Activated T-helper 17 cell treated with anti-CD3 and anti-CD28 coated beads, Interleukin-2, amount 50 U/mL, for 72 hours (primary cell): ENCODE results near the gene AAR2. TPM values are rescaled to one million over a fixed set of nuclear protein-coding genes. Genes with fewer than 3 reads are reported as not detected.

Experiments
- ATAC-seq: fragments of 150-1000 bp; cut with Tn5 transposase; replicated peaks from 2 replicates; pipeline ENCODE4 v1.10.0; 2021; ENCODE audit warnings: mild to moderate bottlenecking, moderate library complexity
- H3K27ac Mint-ChIP-seq: one replicate; pipeline ENCODE4 v1.8.0; 2022; ENCODE audit warnings: mixed read lengths
- H3K27me3 Mint-ChIP-seq: one replicate; pipeline ENCODE4 v1.8.0; 2022; ENCODE audit warnings: mixed read lengths
- H3K36me3 Mint-ChIP-seq: one replicate; pipeline ENCODE4 v1.8.0; 2022; ENCODE audit warnings: low read depth, mild to moderate bottlenecking, mixed read lengths
- H3K4me1 Mint-ChIP-seq: one replicate; pipeline ENCODE4 v1.8.0; 2022; ENCODE audit warnings: mixed read lengths
- H3K4me3 Mint-ChIP-seq: one replicate; pipeline ENCODE4 v1.8.0; 2022; ENCODE audit warnings: mild to moderate bottlenecking, mixed read lengths
- H3K9me3 Mint-ChIP-seq: one replicate; pipeline ENCODE4 v1.8.0; 2022; ENCODE audit warnings: mixed read lengths
- total RNA-seq, 2 donors: library from RNA; stranded (reverse); gene quantifications; one replicate each; pipeline ENCODE4 v1.2.3, GENCODE V29; 2022

Gene AAR2
- total RNA-seq, 2 donors from 2014 or later = 15.3 to 20.6 TPM

DNA sequence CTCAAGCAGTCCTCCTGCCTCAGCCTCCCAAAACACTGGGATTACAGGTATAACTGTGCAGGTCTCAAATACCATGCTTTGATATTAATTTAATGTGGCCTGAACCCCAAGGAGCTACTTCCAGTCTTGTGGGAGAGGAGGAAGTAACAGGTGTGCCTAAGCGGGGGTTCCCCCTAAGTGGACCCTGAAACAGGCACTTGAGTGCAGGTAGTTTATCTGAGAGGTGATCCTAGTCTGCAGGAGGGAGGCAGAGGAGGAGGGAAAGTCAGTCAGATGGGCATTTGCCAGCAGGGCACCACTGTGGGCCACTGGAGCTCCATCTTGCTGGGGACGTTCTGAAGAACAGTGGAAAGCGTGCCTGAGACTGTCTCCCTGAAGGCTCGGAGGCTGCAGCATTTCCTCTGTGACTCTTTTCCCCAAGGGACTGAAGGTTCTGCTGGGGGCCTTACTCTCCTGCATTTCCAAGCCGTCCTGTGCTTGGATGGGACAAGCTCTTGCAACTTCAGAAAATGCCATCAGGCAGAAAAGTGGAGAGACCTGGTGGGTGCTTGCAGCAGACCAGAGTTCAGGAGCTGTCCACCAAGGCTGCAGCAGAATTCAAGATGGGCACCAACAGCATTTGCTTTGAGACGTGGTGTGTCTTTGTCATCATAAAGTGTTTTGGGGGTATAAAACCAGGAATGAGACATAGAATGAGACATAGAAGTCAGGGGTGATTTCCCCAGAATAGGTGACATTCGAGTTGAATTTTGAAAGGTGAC is 65.3 kb downstream of the AAR2 start:
- H3K27me3 Mint-ChIP-seq = peaks cover 62% of the 10 kb centered on the region
- peaks cover 5% of the 10 kb centered on the region for H3K36me3 Mint-ChIP-seq
- no peak for ATAC-seq
- no peaks in the 10 kb centered on the region for H3K4me1 Mint-ChIP-seq
- H3K27ac Mint-ChIP-seq = no peak overlapping the region
- no peaks in the 10 kb centered on the region for H3K9me3 Mint-ChIP-seq
- H3K4me3 Mint-ChIP-seq = no peak overlapping the region

DNA sequence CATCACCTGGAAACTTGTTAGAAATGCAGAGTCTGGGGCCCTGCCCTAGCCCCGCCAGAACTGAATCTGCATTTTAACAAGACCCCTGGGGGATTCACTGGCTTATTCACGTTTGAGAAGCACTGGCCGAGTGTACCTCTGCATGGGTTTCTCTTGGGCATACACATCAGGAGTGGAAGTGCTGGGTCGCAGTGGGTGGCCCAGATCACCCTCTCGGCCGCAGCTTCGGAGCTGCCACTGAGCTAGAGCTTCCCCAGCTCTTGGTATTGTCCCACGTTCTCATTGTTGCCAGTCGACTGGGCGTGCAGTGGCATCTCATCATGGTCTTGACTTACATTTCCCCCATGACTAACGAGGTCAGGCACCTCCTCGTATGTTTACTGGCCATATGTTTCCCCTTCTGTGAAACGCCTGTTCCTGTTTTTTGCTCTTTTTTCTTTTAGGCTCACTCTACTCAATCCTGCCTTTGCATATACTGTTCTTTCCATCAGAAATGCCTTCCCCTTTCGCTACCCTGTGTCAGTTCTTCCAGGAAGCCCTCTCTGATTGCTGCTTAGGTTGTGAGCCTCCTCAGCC is 66.8 kb downstream of the AAR2 start:
- H3K4me1 Mint-ChIP-seq = no peaks in the 10 kb centered on the region
- H3K27ac Mint-ChIP-seq = no peak overlapping the region
- H3K4me3 Mint-ChIP-seq = no peak overlapping the region

GRCh38 chr20:36303831-36304230 is 67.6 kb downstream of the AAR2 start:
- ATAC-seq = no peak

More for the DNA sequence above, 66.8 kb downstream of the AAR2 start:
- Mint-ChIP-seq H3K27me3 (peaks cover 55% of the 10 kb centered on the region), H3K36me3 (peaks cover 5% of the 10 kb centered on the region), H3K9me3 (no peaks in the 10 kb centered on the region)
- no peak for ATAC-seq

GRCh38 chr20:36304786-36305495 is 68.7 kb downstream of the AAR2 start:
- ATAC-seq = no peak
- Mint-ChIP-seq H3K4me3 (peak overlapping the region; percentile 33), H3K27me3 (peaks cover 58% of the 10 kb centered on the region), H3K27ac (no peak overlapping the region), H3K9me3 (no peaks in the 10 kb centered on the region), H3K4me1 (no peaks in the 10 kb centered on the region), H3K36me3 (peaks cover 5% of the 10 kb centered on the region)

More at GRCh38 chr20:36303831-36304230, 67.6 kb downstream of the AAR2 start:
- no peaks in the 10 kb centered on the region for H3K4me1 Mint-ChIP-seq
- peaks cover 5% of the 10 kb centered on the region for H3K36me3 Mint-ChIP-seq
- H3K27me3 Mint-ChIP-seq = peaks cover 55% of the 10 kb centered on the region
- no peak overlapping the region for H3K27ac Mint-ChIP-seq
- H3K4me3 Mint-ChIP-seq = no peak overlapping the region
- H3K9me3 Mint-ChIP-seq = no peaks in the 10 kb centered on the region

GRCh38 chr20:36305602-36306551 is 69.6 kb downstream of the AAR2 start, which contains the start of gene DLGAP4:
Gene DLGAP4 (plus strand): TSS chr20:36306339. CDS start chr20:36431718, 125,379 bp downstream.
- peak; percentile 9 for ATAC-seq
- H3K4me3 Mint-ChIP-seq = peak within 1 kb of the TSS; percentile 33
- H3K9me3 Mint-ChIP-seq = no peaks in the 10 kb centered on the region
- peaks cover 5% of the 10 kb centered on the region for H3K36me3 Mint-ChIP-seq
- no peak within 1 kb of the TSS for H3K27ac Mint-ChIP-seq
- H3K27me3 Mint-ChIP-seq = peaks cover 60% of the 10 kb centered on the region
- H3K4me1 Mint-ChIP-seq = no peaks in the 10 kb centered on the region

Other genes with a start within 250 kb of the AAR2 start
- gene EPB41L1, start 81.7 kb upstream of the AAR2 start, total RNA-seq = 1 to 10 TPM in 1 of 2 donors, under 1 TPM in 1; 0.26 to 1.0 TPM
- gene DLGAP4, start 69.9 kb downstream of the AAR2 start, total RNA-seq = 10 to 100 TPM; 34.8 to 83.7 TPM